Dendritic cell treated with granulocyte-macrophage colony-stimulating factor and Interleukin-4, amounts not matched to agents 40 ng/mL and 50 ng/mL, for 4 days (primary cell): Measurements from ENCODE around the gene COX8A.

Experiments used
- H3K27ac Mint-ChIP-seq: one replicate; pipeline ENCODE4 v1.8.0; 2022; ENCODE audit warnings: mild to moderate bottlenecking, mixed read lengths
- H3K27me3 Mint-ChIP-seq: one replicate; pipeline ENCODE4 v1.8.0; 2022; ENCODE audit warnings: mild to moderate bottlenecking, mixed read lengths
- H3K36me3 Mint-ChIP-seq: one replicate; pipeline ENCODE4 v1.8.0; 2022; ENCODE audit warnings: low read depth, mixed read lengths
- H3K4me1 Mint-ChIP-seq: one replicate; pipeline ENCODE4 v1.8.0; 2022; ENCODE audit warnings: low read depth, mixed read lengths
- H3K4me3 Mint-ChIP-seq: one replicate; pipeline ENCODE4 v1.8.0; 2022; ENCODE audit warnings: mild to moderate bottlenecking, moderate library complexity, mixed read lengths
- H3K9me3 Mint-ChIP-seq: one replicate; pipeline ENCODE4 v1.8.0; 2022; ENCODE audit warnings: mixed read lengths
- intact Hi-C: fragments of 100-400 bp; cut with micrococcal nuclease; formaldehyde crosslinking; loops from one replicate; pipeline ENCODE4 v1.15.0; 2022

COX8A gene

GRCh38 chr11:64001484-64002420 lies 27.3 kb downstream of the COX8A start:
- peaks cover 67% of the 10 kb centered on the region for H3K4me1 Mint-ChIP-seq
- no peaks in the 10 kb centered on the region for H3K9me3 Mint-ChIP-seq
- intact Hi-C loops, result no loop called here
- no peak overlapping the region for H3K4me3 Mint-ChIP-seq
- H3K27me3 Mint-ChIP-seq, result peaks cover 87% of the 10 kb centered on the region
- no peak overlapping the region for H3K27ac Mint-ChIP-seq
- H3K36me3 Mint-ChIP-seq, result peaks cover 20% of the 10 kb centered on the region

GRCh38 chr11:64003807-64004589 lies 29.6 kb downstream of the COX8A start:
- Mint-ChIP-seq H3K27me3 (peaks cover 87% of the 10 kb centered on the region), H3K4me1 (peaks cover 63% of the 10 kb centered on the region), H3K9me3 (no peaks in the 10 kb centered on the region), H3K27ac (no peak overlapping the region), H3K36me3 (peaks cover 6% of the 10 kb centered on the region), H3K4me3 (no peak overlapping the region)
- intact Hi-C loops, result no loop called here

- Mint-ChIP-seq H3K4me1 (peaks cover 59% of the 10 kb centered on the region), H3K27me3 (peaks cover 87% of the 10 kb centered on the region), H3K27ac (no peak overlapping the region), H3K4me3 (no peak overlapping the region), H3K9me3 (no peaks in the 10 kb centered on the region), H3K36me3 (peaks cover 6% of the 10 kb centered on the region)
- intact Hi-C loops, result no loop called here
Measured at GRCh38 chr11:64004590-64004984, 30.2 kb downstream of the COX8A start.

- H3K27me3 Mint-ChIP-seq, result peaks cover 89% of the 10 kb centered on the region
- H3K4me3 Mint-ChIP-seq, result no peak overlapping the region
- H3K27ac Mint-ChIP-seq, result no peak overlapping the region
- intact Hi-C loops, result loop anchor here (2.0 kb wide), 1 partner anchor 21 kb away; no protein-coding TSS in a partner anchor
- H3K4me1 Mint-ChIP-seq, result peaks cover 53% of the 10 kb centered on the region
- peaks cover 10% of the 10 kb centered on the region for H3K9me3 Mint-ChIP-seq
- peaks cover 6% of the 10 kb centered on the region for H3K36me3 Mint-ChIP-seq
Measured at GRCh38 chr11:64005691-64006090, 31.3 kb downstream of the COX8A start.

GRCh38 chr11:64006398-64006797 lies 32.0 kb downstream of the COX8A start:
- Mint-ChIP-seq H3K4me1 (peaks cover 46% of the 10 kb centered on the region), H3K4me3 (no peak overlapping the region), H3K36me3 (peaks cover 6% of the 10 kb centered on the region), H3K27ac (no peak overlapping the region), H3K27me3 (peaks cover 89% of the 10 kb centered on the region), H3K9me3 (peaks cover 15% of the 10 kb centered on the region)
- intact Hi-C loops, result loop anchor here (2.0 kb wide), 1 partner anchor 20 kb away; no protein-coding TSS in a partner anchor

- Mint-ChIP-seq H3K4me1 (peaks cover 38% of the 10 kb centered on the region), H3K36me3 (peaks cover 6% of the 10 kb centered on the region), H3K27ac (peak overlapping the region; percentile 81), H3K4me3 (peak overlapping the region; percentile 87), H3K9me3 (peaks cover 15% of the 10 kb centered on the region), H3K27me3 (peaks cover 82% of the 10 kb centered on the region)
- intact Hi-C loops, result loop anchor here (2.0 kb wide), 1 partner anchor 20 kb away; no protein-coding TSS in a partner anchor
Measured at GRCh38 chr11:64007160-64007628, 32.8 kb downstream of the COX8A start.

GRCh38 chr11:64007629-64008282 lies 33.3 kb downstream of the COX8A start:
- Mint-ChIP-seq H3K4me1 (peaks cover 33% of the 10 kb centered on the region), H3K9me3 (peaks cover 15% of the 10 kb centered on the region), H3K27me3 (peaks cover 76% of the 10 kb centered on the region), H3K27ac (peak overlapping the region; percentile 81), H3K36me3 (peaks cover 6% of the 10 kb centered on the region), H3K4me3 (peak overlapping the region; percentile 87)
- intact Hi-C loops, result loop anchor here (2.0 kb wide), 1 partner anchor 19 kb away; no protein-coding TSS in a partner anchor

GRCh38 chr11:64008283-64008913 lies 34.0 kb downstream of the COX8A start:
- Mint-ChIP-seq H3K27me3 (peaks cover 70% of the 10 kb centered on the region), H3K9me3 (peaks cover 15% of the 10 kb centered on the region), H3K4me1 (peaks cover 32% of the 10 kb centered on the region), H3K36me3 (peaks cover 6% of the 10 kb centered on the region), H3K27ac (peak overlapping the region; percentile 81), H3K4me3 (peak overlapping the region; percentile 87)
- intact Hi-C loops, result no loop called here

- Mint-ChIP-seq H3K36me3 (peaks cover 6% of the 10 kb centered on the region), H3K27ac (no peak overlapping the region), H3K4me1 (peaks cover 28% of the 10 kb centered on the region), H3K27me3 (peaks cover 63% of the 10 kb centered on the region), H3K4me3 (no peak overlapping the region), H3K9me3 (peaks cover 15% of the 10 kb centered on the region)
- intact Hi-C loops, result no loop called here
Measured at GRCh38 chr11:64008914-64009633, 34.7 kb downstream of the COX8A start.

GRCh38 chr11:64009710-64010109 lies 35.3 kb downstream of the COX8A start:
- H3K27me3 Mint-ChIP-seq, result peaks cover 60% of the 10 kb centered on the region

GRCh38 chr11:64010783-64011182 lies 36.4 kb downstream of the COX8A start:
- Mint-ChIP-seq H3K9me3 (peaks cover 15% of the 10 kb centered on the region), H3K4me1 (peaks cover 25% of the 10 kb centered on the region), H3K27ac (no peak overlapping the region), H3K27me3 (peaks cover 55% of the 10 kb centered on the region), H3K4me3 (no peak overlapping the region), H3K36me3 (peaks cover 6% of the 10 kb centered on the region)
- intact Hi-C loops, result no loop called here

More at GRCh38 chr11:64009710-64010109, 35.3 kb downstream of the COX8A start:
- no peak overlapping the region for H3K4me3 Mint-ChIP-seq
- peaks cover 15% of the 10 kb centered on the region for H3K9me3 Mint-ChIP-seq
- intact Hi-C loops, result no loop called here
- H3K36me3 Mint-ChIP-seq, result peaks cover 6% of the 10 kb centered on the region
- peaks cover 25% of the 10 kb centered on the region for H3K4me1 Mint-ChIP-seq
- H3K27ac Mint-ChIP-seq, result no peak overlapping the region

- peaks cover 15% of the 10 kb centered on the region for H3K9me3 Mint-ChIP-seq
- no peak overlapping the region for H3K27ac Mint-ChIP-seq
- intact Hi-C loops, result no loop called here
- H3K4me3 Mint-ChIP-seq, result no peak overlapping the region
- peaks cover 6% of the 10 kb centered on the region for H3K36me3 Mint-ChIP-seq
- peaks cover 51% of the 10 kb centered on the region for H3K27me3 Mint-ChIP-seq
- H3K4me1 Mint-ChIP-seq, result peaks cover 22% of the 10 kb centered on the region
Measured at GRCh38 chr11:64011371-64011770, 37.0 kb downstream of the COX8A start.
